DOHH2 (cell line): ENCODE data around the gene CX3CL1.

Experiments
- H3F3A ChIP-seq: fragments of 200-600 bp; sonication (generic), shearing (Covaris generic); 2 replicates; pipeline ENCODE4 v1.6.0; 2016; ENCODE audit warnings: antibody characterized with exemption, mild to moderate bottlenecking; ENCODE audit not compliant: control insufficient read depth, insufficient read depth
- H3K27ac ChIP-seq: fragments of 200-600 bp; sonication (generic); 2 replicates; pipeline ENCODE4 v1.5.1; 2014; ENCODE audit warnings: low read depth, mild to moderate bottlenecking, low read length, moderate library complexity
- H3K27me3 ChIP-seq: fragments of 200-600 bp; sonication (generic); 2 replicates; pipeline ENCODE4 v1.6.1; 2014; ENCODE audit warnings: mild to moderate bottlenecking, low read length, mixed read lengths; ENCODE audit not compliant: control insufficient read depth
- H3K36me3 ChIP-seq: fragments of 200-600 bp; sonication (generic); 2 replicates; pipeline ENCODE4 v1.6.1; 2014; ENCODE audit warnings: mild to moderate bottlenecking, low read length, moderate library complexity, mixed read lengths; ENCODE audit not compliant: control insufficient read depth
- H3K4me1 ChIP-seq: fragments of 200-600 bp; sonication (generic); 2 replicates; pipeline ENCODE4 v1.6.1; 2014; ENCODE audit warnings: mild to moderate bottlenecking, low read length, mixed read lengths; ENCODE audit not compliant: control insufficient read depth
- H3K4me2 ChIP-seq: fragments of 200-600 bp; sonication (generic); 2 replicates; pipeline ENCODE4 v1.6.0; 2014; ENCODE audit warnings: mild to moderate bottlenecking, low read length, moderate library complexity
- H3K4me3 ChIP-seq: fragments of 200-600 bp; sonication (generic); 2 replicates; pipeline ENCODE4 v1.5.1; 2014; ENCODE audit warnings: mild to moderate bottlenecking, low read length, mixed read lengths
- H3K79me2 ChIP-seq: fragments of 200-600 bp; sonication (generic); 2 replicates; pipeline ENCODE4 v1.6.1; 2014; ENCODE audit warnings: mild to moderate bottlenecking, low read length, mixed read lengths; ENCODE audit not compliant: control insufficient read depth
- H3K9me2 ChIP-seq: fragments of 200-600 bp; sonication (generic); replicated peaks from 2 replicates; pipeline ENCODE4 v1.6.1; 2014; ENCODE audit warnings: mild to moderate bottlenecking, low read length, mixed read lengths; ENCODE audit not compliant: control insufficient read depth
- H3K9me3 ChIP-seq: fragments of 200-600 bp; sonication (generic); 2 replicates; pipeline ENCODE4 v1.6.1; 2014; ENCODE audit warnings: antibody characterized with exemption, low read length, mixed read lengths; ENCODE audit not compliant: control insufficient read depth, insufficient read depth
- H4K20me1 ChIP-seq: fragments of 200-600 bp; sonication (generic); 2 replicates; pipeline ENCODE4 v1.6.0; 2014; ENCODE audit warnings: low read depth, mild to moderate bottlenecking, antibody characterized with exemption, low read length, moderate library complexity; ENCODE audit not compliant: control insufficient read depth, insufficient read depth
- CTCF ChIP-seq: fragments of 200-600 bp; sonication (generic); IDR thresholded peaks from one replicate; pipeline ENCODE4 v1.5.1; 2014; ENCODE audit warnings: antibody characterized with exemption, mild to moderate bottlenecking, low read depth, low read length; ENCODE audit not compliant: poor library complexity, severe bottlenecking
- EZH2phosphoT487 ChIP-seq: fragments of 200-600 bp; sonication (generic); IDR thresholded peaks from 2 replicates; pipeline ENCODE4 v1.6.1; 2017; ENCODE audit warnings: borderline replicate concordance, mild to moderate bottlenecking, antibody characterized with exemption, low read length, moderate library complexity, mixed read lengths

The CX3CL1 gene

GRCh38 chr16:57382535-57383275 is 10.4 kb downstream of the CX3CL1 start:
- peaks cover 44% of the 10 kb centered on the region for H3K27me3 ChIP-seq

GRCh38 chr16:57383276-57384247 is 11.3 kb downstream of the CX3CL1 start:
- H3K79me2 ChIP-seq: no peaks in the 10 kb centered on the region
- no peaks in the 10 kb centered on the region for H3K9me3 ChIP-seq
- H3K36me3 ChIP-seq: no peaks in the 10 kb centered on the region
- no peak overlapping the region for H3K27ac ChIP-seq
- H4K20me1 ChIP-seq: no peaks in the 10 kb centered on the region
- no peak overlapping the region for H3K4me3 ChIP-seq
- H3K27me3 ChIP-seq: peaks cover 52% of the 10 kb centered on the region
- TF ChIP-seq CTCF (no peak), EZH2phosphoT487 (no peak)
- H3K4me2 ChIP-seq: no peak overlapping the region
- peaks cover 10% of the 10 kb centered on the region for H3K4me1 ChIP-seq
- H3F3A ChIP-seq: no peaks in the 10 kb centered on the region
- no peaks in the 10 kb centered on the region for H3K9me2 ChIP-seq

More at GRCh38 chr16:57382535-57383275, 10.4 kb downstream of the CX3CL1 start:
- no peaks in the 10 kb centered on the region for H3K36me3 ChIP-seq
- no peaks in the 10 kb centered on the region for H3F3A ChIP-seq
- H3K4me3 ChIP-seq: no peak overlapping the region
- no peak overlapping the region for H3K27ac ChIP-seq
- no peak for TF ChIP-seq EZH2phosphoT487
- TF ChIP-seq CTCF: peak; percentile 8
- H4K20me1 ChIP-seq: no peaks in the 10 kb centered on the region
- peaks cover 10% of the 10 kb centered on the region for H3K4me1 ChIP-seq
- no peak overlapping the region for H3K4me2 ChIP-seq
- no peaks in the 10 kb centered on the region for H3K9me3 ChIP-seq
- H3K79me2 ChIP-seq: no peaks in the 10 kb centered on the region
- no peaks in the 10 kb centered on the region for H3K9me2 ChIP-seq

GRCh38 chr16:57384248-57385070 is 12.2 kb downstream of the CX3CL1 start:
- peaks cover 11% of the 10 kb centered on the region for H3K4me1 ChIP-seq
- H3K27ac ChIP-seq: no peak overlapping the region
- no peak overlapping the region for H3K4me3 ChIP-seq
- H3K9me3 ChIP-seq: no peaks in the 10 kb centered on the region
- no peaks in the 10 kb centered on the region for H3F3A ChIP-seq
- no peaks in the 10 kb centered on the region for H3K79me2 ChIP-seq
- H4K20me1 ChIP-seq: no peaks in the 10 kb centered on the region
- no peak overlapping the region for H3K4me2 ChIP-seq
- TF ChIP-seq CTCF: no peak
- no peak for TF ChIP-seq EZH2phosphoT487
- no peaks in the 10 kb centered on the region for H3K36me3 ChIP-seq
- peaks cover 61% of the 10 kb centered on the region for H3K27me3 ChIP-seq
- no peaks in the 10 kb centered on the region for H3K9me2 ChIP-seq
